HG03108 (cell line): Measurements from ENCODE around the gene CAPN5.

Source experiments
- ATAC-seq: cut with Tn5 transposase; IDR thresholded peaks from one replicate; pipeline ENCODE4 v1.9.1; 2021; ENCODE audit warnings: moderate library complexity; ENCODE audit not compliant: unreplicated experiment

CAPN5 gene

GRCh38 chr11:77081976-77082836, 15.4 kb downstream of the CAPN5 start:
- no peak for ATAC-seq

- ATAC-seq: no peak
These were observed 16.2 kb downstream of the CAPN5 start for GRCh38 chr11:77082838-77083565.

- no peak for ATAC-seq
These were observed 16.9 kb downstream of the CAPN5 start for GRCh38 chr11:77083566-77084245.

- no peak for ATAC-seq
These were observed 17.9 kb downstream of the CAPN5 start for GRCh38 chr11:77084581-77085191.

GRCh38 chr11:77085652-77086051, 18.9 kb downstream of the CAPN5 start:
- ATAC-seq: no peak

- no peak for ATAC-seq
These were observed 20.0 kb downstream of the CAPN5 start for GRCh38 chr11:77086521-77087472.

- no peak for ATAC-seq
These were observed 21.0 kb downstream of the CAPN5 start for GRCh38 chr11:77087723-77088225.

- ATAC-seq: no peak
These were observed 21.6 kb downstream of the CAPN5 start for GRCh38 chr11:77088236-77089003.

- ATAC-seq: no peak
These were observed 22.3 kb downstream of the CAPN5 start for GRCh38 chr11:77089004-77089545.

- no peak for ATAC-seq
These were observed 23.2 kb downstream of the CAPN5 start for GRCh38 chr11:77090046-77090372.

- no peak for ATAC-seq
These were observed 23.8 kb downstream of the CAPN5 start for GRCh38 chr11:77090373-77091111.

- peak; percentile 73 for ATAC-seq
These were observed 24.6 kb downstream of the CAPN5 start for GRCh38 chr11:77091146-77091940.

GRCh38 chr11:77092382-77092781, 25.6 kb downstream of the CAPN5 start:
- ATAC-seq: no peak

GRCh38 chr11:77093056-77093891, 26.5 kb downstream of the CAPN5 start:
- no peak for ATAC-seq

- no peak for ATAC-seq
These were observed 27.4 kb downstream of the CAPN5 start for GRCh38 chr11:77093987-77094840.
